Upper lobe of right lung (tissue), 1 donor: Measurements from ENCODE around the gene MEGF11. TPM values are rescaled to one million over a fixed set of nuclear protein-coding genes. Genes with fewer than 3 reads are reported as not detected.
"Not testable (repeated sequence)": the region's sequence is repeated elsewhere in the genome, so short reads cannot be mapped to it uniquely, and the experiment has no call there.

Experiments
- ATAC-seq: fragments of 200-7000 bp; cut with Tn5 transposase; one replicate; pipeline ENCODE4 v1.9.1; 2020; ENCODE audit warnings: mild to moderate bottlenecking, moderate library complexity
- DNase-seq: peaks from one replicate; pipeline ENCODE4 v3.0.0-alpha.2; 2020
- H3K27ac ChIP-seq: fragments of 200-600 bp; one replicate; pipeline ENCODE4 v1.8.0; 2022
- H3K27me3 ChIP-seq: fragments of 200-600 bp; one replicate; pipeline ENCODE4 v1.8.0; 2022; ENCODE audit warnings: mild to moderate bottlenecking
- H3K36me3 ChIP-seq: fragments of 200-600 bp; one replicate; pipeline ENCODE4 v1.8.0; 2022
- H3K4me1 ChIP-seq: fragments of 200-600 bp; one replicate; pipeline ENCODE4 v1.8.0; 2022
- H3K4me3 ChIP-seq: fragments of 200-600 bp; one replicate; pipeline ENCODE4 v1.8.0; 2022; ENCODE audit warnings: mild to moderate bottlenecking
- H3K9me3 ChIP-seq: fragments of 200-600 bp; one replicate; pipeline ENCODE4 v1.8.0; 2022
- intact Hi-C: fragments of 100-400 bp; cut with DNase I; formaldehyde crosslinking; loops from one replicate; pipeline ENCODE4 v1.11.0; 2022
- total RNA-seq: library from RNA; stranded (reverse); fragmentation: NEBNext Ultra II Directional; extraction: Animal tissue kit (Norgen Biotek cat#: 25700); gene quantifications from one replicate; pipeline ENCODE4 v1.2.1, GENCODE V29; 2021
- TF ChIP-seq, protein P1 (sequence below): fragments of 200-600 bp; IDR thresholded peaks from one replicate; pipeline ENCODE4 v1.8.0; 2022; ENCODE audit warnings: antibody characterized with exemption
- donor health status: DM: no; HTN: yes; CAD: no; lungs with severe emphysema.

Gene MEGF11
- total RNA-seq, 1 donor from 2014 or later, result 3.0 TPM

- TF ChIP-seq, protein P1, sequence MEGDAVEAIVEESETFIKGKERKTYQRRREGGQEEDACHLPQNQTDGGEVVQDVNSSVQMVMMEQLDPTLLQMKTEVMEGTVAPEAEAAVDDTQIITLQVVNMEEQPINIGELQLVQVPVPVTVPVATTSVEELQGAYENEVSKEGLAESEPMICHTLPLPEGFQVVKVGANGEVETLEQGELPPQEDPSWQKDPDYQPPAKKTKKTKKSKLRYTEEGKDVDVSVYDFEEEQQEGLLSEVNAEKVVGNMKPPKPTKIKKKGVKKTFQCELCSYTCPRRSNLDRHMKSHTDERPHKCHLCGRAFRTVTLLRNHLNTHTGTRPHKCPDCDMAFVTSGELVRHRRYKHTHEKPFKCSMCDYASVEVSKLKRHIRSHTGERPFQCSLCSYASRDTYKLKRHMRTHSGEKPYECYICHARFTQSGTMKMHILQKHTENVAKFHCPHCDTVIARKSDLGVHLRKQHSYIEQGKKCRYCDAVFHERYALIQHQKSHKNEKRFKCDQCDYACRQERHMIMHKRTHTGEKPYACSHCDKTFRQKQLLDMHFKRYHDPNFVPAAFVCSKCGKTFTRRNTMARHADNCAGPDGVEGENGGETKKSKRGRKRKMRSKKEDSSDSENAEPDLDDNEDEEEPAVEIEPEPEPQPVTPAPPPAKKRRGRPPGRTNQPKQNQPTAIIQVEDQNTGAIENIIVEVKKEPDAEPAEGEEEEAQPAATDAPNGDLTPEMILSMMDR, result no peak
- Histone ChIP-seq H3K9me3 (no peaks in the 10 kb centered on the region), H3K4me1 (peaks cover 5% of the 10 kb centered on the region), H3K27ac (no peak overlapping the region), H3K36me3 (peaks cover 95% of the 10 kb centered on the region), H3K27me3 (no peaks in the 10 kb centered on the region), H3K4me3 (no peak overlapping the region)
- intact Hi-C loops, result no loop called here
- no peak for DNase-seq
- ATAC-seq, result no peak
These were observed 369.0 kb downstream of the MEGF11 start for GRCh38 chr15:65884511-65884910.

- peaks cover 95% of the 10 kb centered on the region for H3K36me3 ChIP-seq
- TF ChIP-seq, protein P1, result no peak
- H3K4me1 ChIP-seq, result peaks cover 5% of the 10 kb centered on the region
- H3K9me3 ChIP-seq, result no peaks in the 10 kb centered on the region
- ATAC-seq (no peak), DNase-seq (no peak)
- no peak overlapping the region for H3K27ac ChIP-seq
- intact Hi-C loops, result no loop called here
- no peaks in the 10 kb centered on the region for H3K27me3 ChIP-seq
- no peak overlapping the region for H3K4me3 ChIP-seq
These were observed 370.0 kb downstream of the MEGF11 start for GRCh38 chr15:65883571-65883970.

DNA sequence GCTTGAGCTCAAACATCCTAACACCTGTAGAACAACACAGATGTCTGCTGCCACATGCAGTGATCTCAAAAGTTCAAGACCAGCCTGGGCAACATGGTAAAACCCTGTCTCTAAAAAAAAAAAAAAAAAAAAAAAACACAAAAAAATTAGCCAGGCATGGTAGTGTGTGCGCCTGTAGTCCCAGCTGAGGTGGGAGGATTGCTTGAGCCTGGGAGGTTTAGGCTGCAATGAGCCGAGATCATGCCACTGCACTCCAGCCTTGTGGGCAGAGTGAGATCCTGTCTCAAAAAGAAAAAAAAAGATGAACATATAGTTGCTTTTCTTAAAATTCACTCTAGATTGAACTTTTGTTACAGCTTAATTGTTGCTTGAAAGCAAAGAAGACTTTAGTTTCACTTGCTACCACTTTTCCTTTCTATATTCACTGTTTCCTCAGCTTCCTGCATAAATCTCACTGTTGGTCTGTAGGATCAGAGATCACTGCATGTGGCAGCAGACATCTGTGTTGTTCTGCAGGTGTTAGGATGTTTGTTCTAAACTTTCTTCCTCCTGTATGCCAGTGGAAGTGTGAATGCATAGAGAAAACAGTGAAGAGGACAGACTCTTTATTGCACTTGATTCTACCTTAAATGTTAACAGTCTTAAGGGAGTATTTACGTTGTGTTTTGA lies 371.6 kb downstream of the MEGF11 start:
- intact Hi-C loops, result no loop called here
- DNase-seq (no peak), ATAC-seq (no peak)
- H3K4me1 ChIP-seq, result peaks cover 5% of the 10 kb centered on the region
- TF ChIP-seq, protein P1, result no peak
- peaks cover 95% of the 10 kb centered on the region for H3K36me3 ChIP-seq
- H3K27ac ChIP-seq, result no peak overlapping the region
- H3K4me3 ChIP-seq, result no peak overlapping the region
- H3K27me3 ChIP-seq, result no peaks in the 10 kb centered on the region
- no peaks in the 10 kb centered on the region for H3K9me3 ChIP-seq

DNA sequence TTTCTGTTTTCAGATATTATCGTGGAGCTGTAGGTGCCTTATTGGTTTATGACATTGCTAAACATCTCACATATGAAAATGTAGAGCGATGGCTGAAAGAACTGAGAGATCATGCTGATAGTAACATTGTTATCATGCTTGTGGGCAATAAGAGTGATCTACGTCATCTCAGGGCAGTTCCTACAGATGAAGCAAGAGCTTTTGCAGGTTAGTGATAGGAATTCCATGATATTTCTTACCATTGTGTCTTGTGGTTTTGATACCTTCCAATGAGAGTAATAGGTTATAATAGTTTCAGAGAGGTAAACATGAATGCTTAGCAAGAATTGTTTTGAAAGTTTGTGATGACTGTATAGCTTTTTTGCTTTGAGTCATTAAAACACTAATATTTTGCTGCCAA lies 375.8 kb downstream of the MEGF11 start:
- no peak for ATAC-seq
- H3K4me1 ChIP-seq, result peaks cover 8% of the 10 kb centered on the region
- no peak overlapping the region for H3K4me3 ChIP-seq
- DNase-seq, result no peak
- no peaks in the 10 kb centered on the region for H3K27me3 ChIP-seq
- H3K27ac ChIP-seq, result no peak overlapping the region
- H3K36me3 ChIP-seq, result peaks cover 81% of the 10 kb centered on the region
- no peaks in the 10 kb centered on the region for H3K9me3 ChIP-seq
- intact Hi-C loops, result no loop called here
- TF ChIP-seq, protein P1, result no peak

DNA sequence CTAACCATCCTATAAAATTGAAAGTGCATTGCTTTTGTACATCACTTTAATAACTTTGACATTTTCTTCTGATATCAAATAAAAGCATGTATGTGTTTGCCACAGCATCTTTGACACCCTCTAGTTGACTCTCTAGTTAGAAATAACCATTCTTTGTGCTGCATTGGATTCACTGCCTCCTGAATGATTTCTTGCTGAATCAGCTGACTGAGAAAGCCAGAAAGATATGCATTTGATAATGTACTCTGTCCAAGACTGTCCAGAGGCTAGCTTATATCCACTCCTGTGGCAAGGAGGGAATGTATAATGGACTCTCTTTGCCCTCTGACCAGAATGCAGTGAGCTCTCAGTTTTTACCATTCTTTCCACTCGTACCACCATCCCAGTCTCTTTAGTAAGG lies 378.1 kb downstream of the MEGF11 start:
- TF ChIP-seq, protein P1, result no peak
- no peak for ATAC-seq
- Histone ChIP-seq H3K4me3 (no peak overlapping the region), H3K36me3 (peaks cover 58% of the 10 kb centered on the region), H3K27ac (no peak overlapping the region), H3K9me3 (no peaks in the 10 kb centered on the region), H3K27me3 (no peaks in the 10 kb centered on the region), H3K4me1 (peaks cover 24% of the 10 kb centered on the region)
- intact Hi-C loops, result no loop called here
- no peak for DNase-seq

DNA sequence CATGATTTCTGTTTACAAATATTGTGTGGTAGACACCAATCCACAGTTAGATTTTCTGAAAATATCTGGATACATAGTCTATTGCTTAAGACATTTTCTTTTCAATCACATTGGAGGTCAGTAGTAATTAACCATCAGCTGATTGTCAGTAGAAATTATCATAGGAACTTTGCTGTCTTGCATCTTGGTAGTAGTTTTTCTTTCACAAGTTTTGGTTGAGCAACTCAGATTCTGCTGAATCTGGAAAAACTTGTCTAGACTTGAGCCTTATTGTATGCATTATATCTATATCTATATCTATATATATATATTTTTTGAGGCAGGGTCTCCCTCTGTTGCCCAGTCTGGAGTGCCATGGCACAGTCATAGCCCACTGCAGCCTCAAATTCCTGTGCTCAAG lies 380.3 kb downstream of the MEGF11 start:
- Histone ChIP-seq H3K27ac (no peak overlapping the region), H3K36me3 (peaks cover 36% of the 10 kb centered on the region), H3K9me3 (no peaks in the 10 kb centered on the region), H3K4me3 (no peak overlapping the region), H3K27me3 (no peaks in the 10 kb centered on the region), H3K4me1 (peaks cover 24% of the 10 kb centered on the region)
- intact Hi-C loops, result no loop called here
- TF ChIP-seq, protein P1, result no peak
- DNase-seq (no peak), ATAC-seq (no peak)

GRCh38 chr15:65872596-65872995 lies 381.0 kb downstream of the MEGF11 start:
- Histone ChIP-seq H3K36me3 (peaks cover 29% of the 10 kb centered on the region), H3K4me1 (peaks cover 24% of the 10 kb centered on the region), H3K27ac (peak overlapping the region; percentile 96)
- H3K27me3 ChIP-seq, H3K4me3 ChIP-seq, H3K9me3 ChIP-seq, DNase-seq, intact Hi-C loops, ATAC-seq: not testable (repeated sequence)

DNA sequence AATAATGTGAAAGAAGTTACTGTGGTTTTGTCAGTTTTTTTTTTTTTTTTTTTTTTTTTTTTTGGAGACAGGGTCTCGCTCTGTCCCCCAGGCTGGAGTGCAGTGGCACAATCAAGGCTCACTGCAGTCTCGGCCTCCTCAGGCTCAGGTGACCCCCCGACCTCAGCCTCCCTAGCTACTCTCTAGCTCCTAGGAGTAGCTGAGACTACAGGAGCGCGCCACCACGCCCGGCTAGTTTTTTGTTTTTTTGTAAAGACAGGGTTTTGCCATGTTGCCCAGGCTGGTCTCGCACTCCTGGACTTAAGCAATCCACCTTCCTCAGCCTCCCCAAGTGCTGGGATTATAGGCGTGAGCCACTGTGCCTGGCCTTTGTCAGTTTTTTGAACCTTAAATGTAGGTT lies 381.7 kb downstream of the MEGF11 start:
- H3K9me3 ChIP-seq, DNase-seq, intact Hi-C loops, H3K27me3 ChIP-seq, ATAC-seq: not testable (repeated sequence)
- peaks cover 22% of the 10 kb centered on the region for H3K36me3 ChIP-seq
- H3K4me1 ChIP-seq, result peaks cover 24% of the 10 kb centered on the region
- H3K27ac ChIP-seq, result peak overlapping the region; percentile 96
- peak overlapping the region; percentile 70 for H3K4me3 ChIP-seq
